Thyroid gland (tissue), 4 donors: Measurements from ENCODE around the gene CSMD2.

Experiments used
- CTCF ChIP-seq, 6 experiments: fragments of 200-600 bp in 3 of 6; fragments of 450-650 bp in 3 of 6; sonication (generic) in 3 of 6; IDR thresholded peaks; one replicate each; pipeline ENCODE4 v1.5.1; 2016 to 2019; ENCODE audit warnings: antibody characterized with exemption in 6 of 6, mild to moderate bottlenecking in 2 of 6, inconsistent platforms in 1 of 6, moderate library complexity in 1 of 6
- POLR2A ChIP-seq, 2 donors: fragments of 450-650 bp; IDR thresholded peaks; one replicate each; pipeline ENCODE4 v1.6.1; 2017; ENCODE audit warnings: antibody characterized with exemption in 2 of 2, mild to moderate bottlenecking in 2 of 2, moderate library complexity in 1 of 2

GRCh38 chr1:33860671-33861070, 304.4 kb downstream of the CSMD2 start:
- TF ChIP-seq CTCF (IDR thresholded peaks at IDR 0.05): no peak
- TF ChIP-seq POLR2A (IDR thresholded peaks at IDR 0.05): no peak
